ENCODE results near the gene GOLGA8A. TPM values are rescaled to one million over a fixed set of nuclear protein-coding genes. Genes with fewer than 3 reads are reported as not detected.

The GOLGA8A gene
- total RNA-seq, 1 donor from 2014 or later, result 18.8 TPM

- TF ChIP-seq, protein P1, sequence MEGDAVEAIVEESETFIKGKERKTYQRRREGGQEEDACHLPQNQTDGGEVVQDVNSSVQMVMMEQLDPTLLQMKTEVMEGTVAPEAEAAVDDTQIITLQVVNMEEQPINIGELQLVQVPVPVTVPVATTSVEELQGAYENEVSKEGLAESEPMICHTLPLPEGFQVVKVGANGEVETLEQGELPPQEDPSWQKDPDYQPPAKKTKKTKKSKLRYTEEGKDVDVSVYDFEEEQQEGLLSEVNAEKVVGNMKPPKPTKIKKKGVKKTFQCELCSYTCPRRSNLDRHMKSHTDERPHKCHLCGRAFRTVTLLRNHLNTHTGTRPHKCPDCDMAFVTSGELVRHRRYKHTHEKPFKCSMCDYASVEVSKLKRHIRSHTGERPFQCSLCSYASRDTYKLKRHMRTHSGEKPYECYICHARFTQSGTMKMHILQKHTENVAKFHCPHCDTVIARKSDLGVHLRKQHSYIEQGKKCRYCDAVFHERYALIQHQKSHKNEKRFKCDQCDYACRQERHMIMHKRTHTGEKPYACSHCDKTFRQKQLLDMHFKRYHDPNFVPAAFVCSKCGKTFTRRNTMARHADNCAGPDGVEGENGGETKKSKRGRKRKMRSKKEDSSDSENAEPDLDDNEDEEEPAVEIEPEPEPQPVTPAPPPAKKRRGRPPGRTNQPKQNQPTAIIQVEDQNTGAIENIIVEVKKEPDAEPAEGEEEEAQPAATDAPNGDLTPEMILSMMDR (IDR thresholded peaks at IDR 0.05; ENCODE audit: borderline replicate concordance), result no peak
- no peak for DNase-seq
- Histone ChIP-seq H3K36me3 (no peaks in the 10 kb centered on the region), H3K9me3 (replicated peaks) (no peaks in the 10 kb centered on the region), H3K4me1 (peaks cover 3% of the 10 kb centered on the region), H3K27ac (replicated peaks) (no peak overlapping the region), H3K4me3 (no peak overlapping the region), H3K27me3 (ENCODE audit: low read depth) (no peaks in the 10 kb centered on the region)
- intact Hi-C loops (cut with micrococcal nuclease), result no loop called here
Measured at GRCh38 chr15:34442891-34443290, 5.3 kb upstream of the GOLGA8A start.

GRCh38 chr15:34439878-34440277, 2.3 kb upstream of the GOLGA8A start:
- intact Hi-C loops (cut with micrococcal nuclease), result no loop called here
- no peak overlapping the region for H3K4me3 ChIP-seq
- H3K4me1 ChIP-seq, result peaks cover 22% of the 10 kb centered on the region
- no peak for DNase-seq
- peaks cover 10% of the 10 kb centered on the region for H3K27me3 ChIP-seq (ENCODE audit: low read depth)
- H3K9me3 ChIP-seq (replicated peaks), result no peaks in the 10 kb centered on the region
- H3K27ac ChIP-seq (replicated peaks), result no peak overlapping the region
- no peaks in the 10 kb centered on the region for H3K36me3 ChIP-seq
- TF ChIP-seq, protein P1 (IDR thresholded peaks at IDR 0.05; ENCODE audit: borderline replicate concordance), result no peak

GRCh38 chr15:34436956-34437442, 609 bp downstream of the GOLGA8A start:
- Histone ChIP-seq H3K9me3 (replicated peaks) (no peaks in the 10 kb centered on the region), H3K27me3 (ENCODE audit: low read depth) (peaks cover 10% of the 10 kb centered on the region), H3K36me3 (no peaks in the 10 kb centered on the region), H3K4me1 (peaks cover 22% of the 10 kb centered on the region), H3K4me3 (peak overlapping the region; percentile 74), H3K27ac (replicated peaks) (peak overlapping the region; percentile 60)
- intact Hi-C loops (cut with micrococcal nuclease), result no loop called here
- TF ChIP-seq, protein P1 (IDR thresholded peaks at IDR 0.05; ENCODE audit: borderline replicate concordance), result peak; percentile 19
- DNase-seq, result peak; percentile 33

DNA sequence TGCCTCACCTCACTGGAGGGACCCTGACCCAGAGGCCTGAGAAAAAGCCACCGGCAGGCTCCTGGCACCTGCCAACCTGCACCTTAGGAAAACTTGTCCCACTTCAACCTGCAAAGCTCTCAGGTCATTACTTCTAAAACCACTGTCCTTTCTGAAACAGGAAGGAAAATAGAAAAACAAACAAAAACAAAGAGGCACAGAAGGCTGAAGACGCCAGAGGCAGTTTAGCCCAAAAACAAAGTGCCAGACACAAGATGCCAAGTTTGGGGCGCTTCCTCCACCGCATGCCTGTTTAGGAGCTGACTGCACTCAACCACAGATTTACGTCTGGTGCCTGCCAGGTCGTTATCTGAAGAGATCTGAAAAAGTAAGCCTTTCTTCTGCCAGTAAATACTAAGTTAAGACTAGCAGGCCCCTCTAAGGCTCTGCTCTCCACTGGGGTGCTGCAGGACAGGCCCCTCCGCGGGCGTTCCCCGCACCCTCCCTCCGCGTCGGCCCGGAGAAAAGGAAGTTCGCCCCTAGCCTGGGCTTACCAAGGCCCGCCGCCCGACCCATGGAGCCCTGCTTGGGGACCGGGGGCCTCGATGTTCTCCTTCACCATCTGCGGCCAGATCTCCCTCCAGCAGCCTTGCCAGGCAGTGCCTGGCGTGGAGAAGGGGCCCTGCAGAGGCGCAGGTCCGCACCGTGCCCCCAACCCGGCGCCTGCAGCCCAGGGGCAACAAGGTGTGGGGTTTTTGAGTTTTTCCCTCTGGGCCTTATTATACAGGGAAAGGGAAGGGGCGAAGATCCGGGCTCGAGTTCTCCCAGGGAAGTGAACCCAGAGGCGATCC, 1.3 kb downstream of the GOLGA8A start:
- Histone ChIP-seq H3K36me3 (no peaks in the 10 kb centered on the region), H3K4me3 (peak overlapping the region; percentile 74), H3K27me3 (ENCODE audit: low read depth) (peaks cover 10% of the 10 kb centered on the region), H3K9me3 (replicated peaks) (no peaks in the 10 kb centered on the region), H3K27ac (replicated peaks) (peak overlapping the region; percentile 60), H3K4me1 (peaks cover 22% of the 10 kb centered on the region)
- TF ChIP-seq, protein P1 (IDR thresholded peaks at IDR 0.05; ENCODE audit: borderline replicate concordance), result no peak
- no peak for DNase-seq
- intact Hi-C loops (cut with micrococcal nuclease), result no loop called here

- Histone ChIP-seq H3K27me3 (ENCODE audit: low read depth) (peaks cover 10% of the 10 kb centered on the region), H3K27ac (replicated peaks) (no peak overlapping the region), H3K4me3 (peak overlapping the region; percentile 74), H3K9me3 (replicated peaks) (no peaks in the 10 kb centered on the region), H3K4me1 (peaks cover 22% of the 10 kb centered on the region), H3K36me3 (no peaks in the 10 kb centered on the region)
- intact Hi-C loops (cut with micrococcal nuclease), result no loop called here
- no peak for DNase-seq
- TF ChIP-seq, protein P1 (IDR thresholded peaks at IDR 0.05; ENCODE audit: borderline replicate concordance), result no peak
Measured at GRCh38 chr15:34435658-34436057, 1.9 kb downstream of the GOLGA8A start.
